Stimulated activated naive CD4-positive, alpha-beta T cell treated with Interleukin-2 at 50 U/mL for 16 hours (primary cell): ENCODE results near the gene TCF21.
"Not testable (repeated sequence)": the region's sequence is repeated elsewhere in the genome, so short reads cannot be mapped to it uniquely, and the experiment has no call there.

Experiments
- DNase-seq: peaks from one replicate; lab custom pipeline; 2025; lab: John Stamatoyannopoulos, UW

TCF21 gene

GRCh38 chr6:133888929-133889556 lies at the start of gene TCF21:
Gene TCF21 (plus strand): TSS chr6:133889113. CDS start chr6:133889398, 285 bp downstream.
- DNase-seq: no peak

DNA sequence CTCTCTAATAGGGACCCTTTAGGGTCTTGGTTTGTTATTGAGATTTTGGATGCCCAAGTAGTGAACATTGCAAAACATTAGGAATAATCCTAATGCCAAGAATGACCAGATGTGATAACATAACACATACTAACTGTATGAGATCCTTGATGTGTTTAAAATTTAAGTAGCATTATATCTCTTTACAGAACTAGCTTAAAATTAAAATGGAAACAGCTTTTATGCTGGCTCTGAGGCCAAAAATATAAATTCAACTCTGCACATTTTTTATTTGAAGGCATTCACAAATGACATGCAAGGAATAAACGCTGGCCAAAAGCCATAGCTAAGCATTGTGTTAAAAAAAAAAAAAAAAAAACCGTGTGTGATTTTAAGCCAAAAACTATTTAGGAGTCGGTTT lies 47.7 kb upstream of the TCF21 start:
- DNase-seq: no peak

DNA sequence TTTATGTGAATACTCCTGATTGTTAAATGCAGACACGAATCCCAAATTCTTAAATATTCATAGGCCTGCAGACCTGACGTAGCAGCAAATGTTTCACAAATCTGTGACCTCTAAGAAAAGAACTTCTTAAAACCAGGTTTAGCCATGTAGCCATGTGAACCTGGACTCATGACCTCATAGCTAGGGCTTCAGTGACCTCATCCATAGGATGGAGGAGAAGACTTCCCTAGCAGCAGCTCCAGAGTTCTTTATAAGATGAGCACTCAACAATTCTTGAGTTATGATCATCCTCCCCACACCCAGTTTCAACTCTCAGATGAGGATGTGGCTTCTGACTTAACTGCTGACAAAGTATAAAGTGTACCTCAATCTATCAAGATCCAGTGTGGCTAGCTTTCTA lies 45.8 kb upstream of the TCF21 start:
- DNase-seq: no peak

DNA sequence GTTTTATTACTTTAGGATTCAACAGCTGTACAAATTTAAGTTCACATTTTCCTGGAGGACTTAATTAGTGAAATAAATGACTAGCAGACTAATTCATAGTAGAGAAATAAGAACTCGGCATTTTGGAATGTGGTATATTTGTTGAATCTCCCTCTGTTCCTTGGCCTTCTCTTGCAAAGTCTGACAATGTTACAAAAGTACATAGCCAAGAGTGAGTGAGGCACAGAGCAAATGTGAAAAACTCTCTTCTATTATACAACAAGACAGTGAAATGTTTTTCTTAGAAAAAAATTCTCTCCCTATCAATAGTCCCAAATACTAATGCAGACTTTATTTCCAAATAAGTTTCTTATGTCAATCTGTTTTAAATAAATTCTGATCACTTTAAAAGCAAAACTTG lies 44.2 kb upstream of the TCF21 start:
- DNase-seq: no peak

DNA sequence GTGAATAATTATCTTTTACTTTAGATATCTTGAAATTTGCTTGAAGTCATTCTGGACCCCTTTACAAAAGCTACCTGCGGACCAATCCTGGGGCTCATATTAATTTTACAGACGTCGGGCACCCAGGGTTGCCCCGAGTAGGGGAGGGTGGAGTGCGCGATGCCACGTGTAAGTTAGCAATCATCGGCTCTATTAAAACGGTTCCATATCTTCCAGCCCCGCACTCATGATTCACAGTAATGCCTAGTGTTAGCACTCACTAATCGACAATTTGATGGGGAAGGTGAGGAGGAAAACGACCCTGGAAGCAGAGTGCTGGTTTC lies 34.9 kb upstream of the TCF21 start:
- DNase-seq: no peak

DNA sequence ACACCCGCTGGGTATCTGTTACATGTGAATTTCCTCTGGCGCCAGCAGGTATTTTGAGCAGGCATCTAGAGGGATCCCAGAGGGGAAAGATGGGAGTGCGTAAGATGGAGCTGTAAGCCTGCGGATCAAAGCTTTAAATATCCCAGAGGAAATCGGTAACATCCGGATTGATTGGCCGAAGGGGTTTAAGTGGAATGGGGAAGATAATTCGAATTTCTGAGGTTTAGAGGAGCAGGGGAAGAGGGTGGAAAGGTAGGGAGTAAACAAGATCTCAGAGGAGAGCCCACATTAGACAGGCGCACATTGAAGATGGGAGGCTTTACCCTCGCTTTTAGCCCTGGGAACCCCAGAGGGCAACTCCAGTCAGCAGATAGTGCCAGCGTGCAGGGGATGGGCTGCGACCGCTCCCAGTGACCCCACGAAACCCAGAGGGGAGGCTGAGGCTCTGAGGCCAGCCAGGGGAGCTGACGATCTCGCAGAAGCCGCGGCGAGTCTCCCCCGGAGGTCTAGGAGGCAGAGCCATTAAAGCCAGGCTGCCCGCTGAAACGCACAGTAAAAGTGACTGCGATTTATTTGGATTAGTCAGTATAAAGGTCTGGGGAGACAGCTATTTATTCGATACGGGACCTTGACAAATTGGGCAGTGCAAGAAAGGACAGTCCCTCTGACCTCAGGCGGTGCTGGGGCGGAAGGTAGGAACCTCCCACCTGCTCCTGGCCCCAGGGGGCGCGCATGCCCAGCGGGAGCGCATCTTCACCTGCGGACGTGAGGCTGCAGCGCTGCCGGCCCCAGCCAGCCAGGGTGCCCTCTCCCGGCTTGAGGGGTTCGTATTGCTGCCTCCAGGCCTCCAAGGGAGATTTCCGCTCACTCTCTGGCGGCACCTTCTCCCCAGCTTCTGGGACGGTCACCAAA lies 34.3 kb upstream of the TCF21 start:
- DNase-seq: no peak

GRCh38 chr6:133855276-133855990 lies 33.5 kb upstream of the TCF21 start:
- DNase-seq: no peak

- no peak for DNase-seq
Observed at GRCh38 chr6:133855991-133856370, 32.9 kb upstream of the TCF21 start.

DNA sequence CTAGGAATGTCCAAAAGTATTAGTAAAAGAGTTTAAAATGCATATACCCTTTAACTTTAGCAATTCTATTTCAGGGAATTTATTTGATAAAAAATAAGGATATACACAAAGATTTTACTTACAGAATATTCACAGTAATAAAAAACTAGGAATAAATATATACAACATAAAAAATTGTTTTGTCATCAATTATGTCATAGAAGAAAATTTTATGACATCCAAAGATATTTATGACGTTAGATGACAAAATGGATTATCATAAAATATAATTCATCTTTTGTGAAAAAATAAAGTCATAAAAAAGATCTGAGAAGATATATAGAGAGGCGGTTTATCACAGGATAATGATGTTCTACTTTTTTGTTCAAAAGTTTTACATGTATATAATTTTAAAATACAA lies 32.0 kb upstream of the TCF21 start:
- DNase-seq: no peak

DNA sequence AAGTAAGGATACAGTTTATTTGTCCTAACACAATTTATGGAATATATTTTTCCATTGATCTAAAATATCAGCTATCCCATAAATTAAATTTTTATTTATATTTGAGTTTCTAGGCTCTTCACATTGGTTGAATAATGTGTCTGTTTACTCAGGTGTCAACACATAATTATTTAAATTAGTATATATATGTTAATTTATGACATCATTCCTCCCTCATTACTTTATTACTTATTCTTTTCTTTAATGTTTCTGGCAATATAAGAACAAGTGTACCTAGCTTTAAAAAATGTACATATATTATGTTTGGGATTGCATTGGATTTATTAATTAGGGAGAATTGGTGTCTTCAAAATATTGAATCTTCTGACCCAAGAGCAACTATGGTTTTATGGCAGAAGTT lies 31.2 kb upstream of the TCF21 start:
- no peak for DNase-seq

- DNase-seq: not testable (repeated sequence)
Observed at GRCh38 chr6:133861337-133861736, 27.6 kb upstream of the TCF21 start.

DNA sequence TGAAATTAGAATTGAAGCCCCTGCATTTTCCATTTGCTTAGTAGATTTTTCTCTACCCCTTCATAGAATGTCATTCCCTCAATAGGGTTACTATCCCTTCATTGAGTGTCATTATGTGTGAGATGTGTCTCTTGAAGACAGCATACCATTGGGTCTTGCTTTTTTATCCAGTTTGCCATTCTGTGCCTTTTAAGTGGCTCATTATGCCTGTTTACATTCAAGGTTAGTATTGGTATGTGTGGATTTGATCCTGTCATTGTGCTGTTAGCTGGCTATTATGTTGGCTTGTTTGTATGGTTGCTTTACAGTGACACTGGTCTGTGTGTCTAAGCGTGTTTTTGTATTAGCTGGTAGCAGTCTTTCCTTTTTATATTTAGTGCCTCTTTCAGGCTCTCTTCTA lies 25.7 kb upstream of the TCF21 start:
- DNase-seq: no peak

GRCh38 chr6:133865680-133866079 lies 23.2 kb upstream of the TCF21 start:
- no peak for DNase-seq

GRCh38 chr6:133871131-133871530 lies 17.8 kb upstream of the TCF21 start:
- DNase-seq: no peak

DNA sequence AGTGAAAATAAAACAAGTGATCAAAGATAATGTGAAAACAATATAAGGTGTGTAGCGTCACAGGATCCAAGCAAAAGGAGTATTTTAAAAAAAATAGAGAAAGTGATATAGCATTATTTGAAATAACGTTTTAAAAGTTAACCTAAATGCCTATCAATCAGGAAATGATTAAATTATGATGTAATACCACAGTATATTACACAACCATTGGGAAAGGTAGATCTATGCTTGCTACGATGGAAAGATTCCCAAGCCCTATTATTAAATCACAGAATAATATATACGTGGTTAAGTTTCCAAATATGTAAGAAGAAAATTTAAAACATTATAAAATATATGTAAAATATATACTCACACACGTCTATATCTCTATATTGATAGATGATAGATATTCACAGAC lies 15.4 kb upstream of the TCF21 start:
- DNase-seq: no peak

DNA sequence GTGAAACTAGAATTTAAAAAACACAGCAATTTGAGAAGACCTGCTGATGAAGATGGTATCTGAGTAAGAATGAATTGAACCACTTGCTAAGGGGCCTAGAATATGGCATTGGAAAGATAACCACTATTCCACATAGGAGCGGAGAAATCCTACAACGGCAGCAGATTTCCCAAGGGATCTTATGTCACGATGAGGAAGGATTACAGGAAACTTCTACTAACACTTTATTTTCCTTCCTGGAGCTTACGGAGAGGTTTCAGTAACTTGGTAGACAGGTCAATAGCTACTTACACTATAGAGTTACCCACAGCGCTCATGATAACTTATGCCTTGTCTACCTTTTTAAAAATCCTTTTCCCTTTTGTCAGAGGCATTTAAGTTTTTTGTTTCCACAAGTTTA lies 11.8 kb upstream of the TCF21 start:
- no peak for DNase-seq

DNA sequence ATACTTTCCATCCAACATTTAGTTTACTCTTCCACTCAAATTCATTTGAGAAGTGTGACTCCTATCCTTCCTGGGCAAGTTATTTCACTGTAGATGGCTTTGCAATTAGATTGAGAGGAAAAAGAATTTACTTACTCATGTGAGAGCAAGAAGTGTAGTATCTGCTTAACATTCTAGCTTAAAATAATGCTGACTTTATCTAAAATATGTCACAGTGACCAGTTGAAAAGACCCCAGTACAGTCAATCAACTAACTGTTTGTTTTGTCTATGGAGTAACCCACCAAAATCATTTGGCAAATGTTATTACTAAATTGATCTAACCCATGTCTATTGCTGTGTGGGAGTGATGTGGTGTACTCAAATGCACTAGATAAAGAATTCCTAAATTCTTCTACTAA lies 8.9 kb upstream of the TCF21 start:
- no peak for DNase-seq

GRCh38 chr6:133880896-133881295 lies 8.0 kb upstream of the TCF21 start:
- DNase-seq: no peak

- DNase-seq: no peak
Observed at GRCh38 chr6:133886104-133886775, 2.7 kb upstream of the TCF21 start.

GRCh38 chr6:133887156-133887879 lies 1.6 kb upstream of the TCF21 start:
- no peak for DNase-seq

DNA sequence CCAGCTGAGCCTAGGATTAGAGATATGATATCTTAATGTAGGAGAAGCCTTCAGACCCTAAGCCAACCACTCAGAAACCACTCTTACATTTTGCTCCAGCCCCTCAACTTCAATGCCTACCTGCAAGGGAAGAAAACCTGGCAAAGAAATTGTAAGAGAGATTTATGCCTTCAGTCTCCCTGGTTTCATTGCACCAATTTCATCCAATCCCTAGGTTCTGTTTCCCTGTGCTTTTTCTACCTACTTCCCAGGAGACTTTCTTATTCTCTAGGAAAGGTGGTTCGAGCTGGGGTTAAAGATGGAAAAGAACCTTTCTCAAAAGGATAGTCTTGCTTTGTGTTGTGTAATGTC lies 1.1 kb upstream of the TCF21 start:
- DNase-seq: no peak
